Measurements from ENCODE around the gene GKN2. TPM values are rescaled to one million over a fixed set of nuclear protein-coding genes. Genes with fewer than 3 reads are reported as not detected.

Gene GKN2
- total RNA-seq, 2 experiments from 2014 or later: not detected

DNA sequence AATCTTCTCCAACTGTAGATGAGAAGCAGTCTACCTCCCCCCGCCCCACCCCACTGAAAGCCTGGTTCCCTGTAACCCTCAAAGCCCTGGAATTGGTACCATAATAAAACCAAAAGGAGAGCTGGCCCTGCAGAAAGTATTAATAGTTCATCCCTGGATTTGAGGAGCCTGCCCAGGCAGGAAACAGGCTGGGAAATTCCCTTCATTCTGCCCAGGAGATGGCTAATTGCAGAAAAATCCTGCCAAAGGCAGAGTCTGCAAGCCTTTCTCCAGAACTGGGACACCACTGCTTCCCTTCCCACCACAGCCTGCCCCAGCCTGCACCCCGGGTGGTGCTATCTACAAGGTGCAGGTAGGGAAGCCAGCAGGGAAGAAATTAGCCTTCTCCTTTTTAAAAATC is 16.3 kb downstream of the GKN2 start:
- no peak for DNase-seq (ENCODE audit: low spot score)
- Histone ChIP-seq H3K79me2 (ENCODE audit: insufficient read depth, low read depth, low read length) (no peaks in the 10 kb centered on the region), H3K9me3 (ENCODE audit: low read length) (0 out of 2 replicates have a peak, but pooled peaks cover 9% of the 10 kb centered on the region), H3K36me3 (ENCODE audit: insufficient read depth, low read length) (no peaks in the 10 kb centered on the region), H4K20me1 (ENCODE audit: insufficient read depth, low read length) (no peaks in the 10 kb centered on the region), H3K4me3 (ENCODE audit: low read depth, low read length, poor library complexity, severe bottlenecking) (no peak overlapping the region), H3K27ac (ENCODE audit: low read depth, low read length, poor library complexity, severe bottlenecking) (no peak overlapping the region), H3K9me2 (ENCODE audit: insufficient read depth, low read length) (no peaks in the 10 kb centered on the region), H3K4me2 (ENCODE audit: low read length) (no peak overlapping the region), H3K4me1 (ENCODE audit: insufficient read depth, low read length, poor library complexity, severe bottlenecking) (no peaks in the 10 kb centered on the region), H2AFZ (ENCODE audit: low read length) (no peak overlapping the region)
- ChIA-PET CTCF (ENCODE audit: unreplicated experiment) (no interaction called here), POLR2A (no interaction called here)
- no peak for TF ChIP-seq EZH2phosphoT487 (IDR thresholded peaks at IDR 0.05; ENCODE audit: borderline replicate concordance, low read depth, low read length)
- TF ChIP-seq, protein P1, sequence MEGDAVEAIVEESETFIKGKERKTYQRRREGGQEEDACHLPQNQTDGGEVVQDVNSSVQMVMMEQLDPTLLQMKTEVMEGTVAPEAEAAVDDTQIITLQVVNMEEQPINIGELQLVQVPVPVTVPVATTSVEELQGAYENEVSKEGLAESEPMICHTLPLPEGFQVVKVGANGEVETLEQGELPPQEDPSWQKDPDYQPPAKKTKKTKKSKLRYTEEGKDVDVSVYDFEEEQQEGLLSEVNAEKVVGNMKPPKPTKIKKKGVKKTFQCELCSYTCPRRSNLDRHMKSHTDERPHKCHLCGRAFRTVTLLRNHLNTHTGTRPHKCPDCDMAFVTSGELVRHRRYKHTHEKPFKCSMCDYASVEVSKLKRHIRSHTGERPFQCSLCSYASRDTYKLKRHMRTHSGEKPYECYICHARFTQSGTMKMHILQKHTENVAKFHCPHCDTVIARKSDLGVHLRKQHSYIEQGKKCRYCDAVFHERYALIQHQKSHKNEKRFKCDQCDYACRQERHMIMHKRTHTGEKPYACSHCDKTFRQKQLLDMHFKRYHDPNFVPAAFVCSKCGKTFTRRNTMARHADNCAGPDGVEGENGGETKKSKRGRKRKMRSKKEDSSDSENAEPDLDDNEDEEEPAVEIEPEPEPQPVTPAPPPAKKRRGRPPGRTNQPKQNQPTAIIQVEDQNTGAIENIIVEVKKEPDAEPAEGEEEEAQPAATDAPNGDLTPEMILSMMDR (conservative IDR thresholded peaks at IDR 0.05; ENCODE audit: low read length): no peak
- intact Hi-C loops (cut with micrococcal nuclease; ENCODE audit: unreplicated experiment): no loop called here
- BruUV-seq (replicated peaks): no TSS peak

DNA sequence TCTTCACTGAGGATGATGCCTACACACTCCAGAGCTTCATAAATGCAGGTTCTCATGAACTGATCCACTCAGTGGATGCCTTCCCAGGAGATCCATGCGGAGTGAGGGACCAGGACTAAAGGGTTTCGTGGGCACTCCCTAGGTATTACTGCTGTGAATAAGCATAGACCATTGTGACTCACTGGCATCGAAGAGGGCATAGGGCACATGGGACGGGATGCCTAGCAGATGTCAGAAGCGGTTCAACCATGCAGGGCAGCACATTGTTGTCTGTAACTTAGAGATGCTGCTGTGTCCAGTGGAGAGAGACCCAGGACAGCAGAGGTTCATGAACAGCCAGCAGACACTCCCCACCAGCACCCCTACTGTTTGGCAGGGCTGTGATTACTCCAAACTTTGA is 17.2 kb downstream of the GKN2 start:
- CTCF ChIA-PET (ENCODE audit: unreplicated experiment): no interaction called here
- H3K27ac ChIP-seq (ENCODE audit: low read depth, low read length, poor library complexity, severe bottlenecking): no peak overlapping the region
- H3K79me2 ChIP-seq (ENCODE audit: insufficient read depth, low read depth, low read length): no peaks in the 10 kb centered on the region
- H3K9me3 ChIP-seq (ENCODE audit: low read length): 0 out of 2 replicates have a peak, but pooled peaks cover 9% of the 10 kb centered on the region
- no peaks in the 10 kb centered on the region for H3K9me2 ChIP-seq (ENCODE audit: insufficient read depth, low read length)
- H3K4me1 ChIP-seq (ENCODE audit: insufficient read depth, low read length, poor library complexity, severe bottlenecking): no peaks in the 10 kb centered on the region
- POLR2A ChIA-PET: interaction anchor here (1.1 kb wide), 1 partner anchor 13 kb away, joined by 4 read pairs; no protein-coding TSS in a partner anchor
- intact Hi-C loops (cut with micrococcal nuclease; ENCODE audit: unreplicated experiment): no loop called here
- H4K20me1 ChIP-seq (ENCODE audit: insufficient read depth, low read length): no peaks in the 10 kb centered on the region
- no peak overlapping the region for H3K4me3 ChIP-seq (ENCODE audit: low read depth, low read length, poor library complexity, severe bottlenecking)
- TF ChIP-seq EZH2phosphoT487 (IDR thresholded peaks at IDR 0.05; ENCODE audit: borderline replicate concordance, low read depth, low read length): no peak
- TF ChIP-seq, protein P1 (conservative IDR thresholded peaks at IDR 0.05; ENCODE audit: low read length): no peak
- no peak overlapping the region for H3K4me2 ChIP-seq (ENCODE audit: low read length)
- no TSS peak for BruUV-seq (replicated peaks)
- H2AFZ ChIP-seq (ENCODE audit: low read length): no peak overlapping the region
- H3K36me3 ChIP-seq (ENCODE audit: insufficient read depth, low read length): no peaks in the 10 kb centered on the region
- DNase-seq (ENCODE audit: low spot score): no peak

DNA sequence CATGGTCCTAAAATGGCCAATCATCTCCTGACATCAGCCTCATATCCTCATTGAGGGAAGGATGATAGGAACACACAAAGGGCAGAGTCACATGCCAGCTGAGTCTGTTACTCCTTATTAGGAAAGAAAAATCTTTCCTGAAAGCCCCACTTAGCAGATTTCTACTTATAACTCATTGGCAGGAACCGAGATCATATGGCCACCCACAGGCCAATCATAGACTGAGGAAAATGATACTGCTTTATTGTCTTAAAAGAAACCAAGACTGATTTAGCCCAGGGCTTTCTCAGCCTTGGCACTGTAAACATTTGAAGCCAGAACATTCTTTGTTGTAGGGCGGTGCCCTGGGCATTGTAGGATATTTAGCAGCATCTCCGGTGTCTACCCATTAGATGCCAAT is 18.7 kb downstream of the GKN2 start:
- H3K36me3 ChIP-seq (ENCODE audit: insufficient read depth, low read length): no peaks in the 10 kb centered on the region
- no TSS peak for BruUV-seq (replicated peaks)
- no peak overlapping the region for H2AFZ ChIP-seq (ENCODE audit: low read length)
- no peak overlapping the region for H3K4me3 ChIP-seq (ENCODE audit: low read depth, low read length, poor library complexity, severe bottlenecking)
- no peaks in the 10 kb centered on the region for H3K79me2 ChIP-seq (ENCODE audit: insufficient read depth, low read depth, low read length)
- H3K9me2 ChIP-seq (ENCODE audit: insufficient read depth, low read length): no peaks in the 10 kb centered on the region
- no peak for TF ChIP-seq EZH2phosphoT487 (IDR thresholded peaks at IDR 0.05; ENCODE audit: borderline replicate concordance, low read depth, low read length)
- TF ChIP-seq, protein P1 (conservative IDR thresholded peaks at IDR 0.05; ENCODE audit: low read length): no peak
- no peaks in the 10 kb centered on the region for H3K9me3 ChIP-seq (ENCODE audit: low read length)
- no peak overlapping the region for H3K27ac ChIP-seq (ENCODE audit: low read depth, low read length, poor library complexity, severe bottlenecking)
- H3K4me2 ChIP-seq (ENCODE audit: low read length): no peak overlapping the region
- H3K4me1 ChIP-seq (ENCODE audit: insufficient read depth, low read length, poor library complexity, severe bottlenecking): no peaks in the 10 kb centered on the region
- DNase-seq (ENCODE audit: low spot score): no peak
- CTCF ChIA-PET (ENCODE audit: unreplicated experiment): no interaction called here
- intact Hi-C loops (cut with micrococcal nuclease; ENCODE audit: unreplicated experiment): no loop called here
- POLR2A ChIA-PET: interaction anchor here (0.6 to 1.1 kb wide), 3 partner anchors 9 to 653 kb away, joined by 3 to 4 read pairs (median 3); no protein-coding TSS in a partner anchor
- H4K20me1 ChIP-seq (ENCODE audit: insufficient read depth, low read length): no peaks in the 10 kb centered on the region
